HFFc6 (cell line): ENCODE data around the gene NFKBIL1. TPM values are rescaled to one million over a fixed set of nuclear protein-coding genes. Genes with fewer than 3 reads are reported as not detected.

ENCODE experiments used
- DNase-seq: peaks from one replicate; pipeline ENCODE4 v3.0.0-alpha.2; 2018
- H3K27ac Mint-ChIP-seq: 2 replicates; pipeline ENCODE4 v1.8.0; 2020; ENCODE audit warnings: mild to moderate bottlenecking, mixed read lengths
- H3K27me3 Mint-ChIP-seq: 2 replicates; pipeline ENCODE4 v1.8.0; 2021; ENCODE audit warnings: mild to moderate bottlenecking, moderate library complexity, mixed read lengths; ENCODE audit not compliant: insufficient read depth
- H3K36me3 Mint-ChIP-seq: 2 replicates; pipeline ENCODE4 v1.8.0; 2021; ENCODE audit warnings: low read depth, mixed read lengths
- H3K4me1 Mint-ChIP-seq: 2 replicates; pipeline ENCODE4 v1.8.0; 2020; ENCODE audit warnings: low read depth, mixed read lengths
- H3K4me3 Mint-ChIP-seq: 2 replicates; pipeline ENCODE4 v1.8.0; 2020; ENCODE audit warnings: mild to moderate bottlenecking, moderate library complexity, mixed read lengths
- H3K9me3 Mint-ChIP-seq: 2 replicates; pipeline ENCODE4 v1.8.0; 2020; ENCODE audit warnings: mild to moderate bottlenecking, mixed read lengths
- total RNA-seq, 6 experiments: library from RNA; stranded (reverse); fragmentation: NEBNext Ultra II Directional; extraction: Animal tissue kit (Norgen Biotek cat#: 25700); gene quantifications; 2 replicates in 1 of 6; 3 replicates in 5 of 6; pipeline ENCODE4 v1.2.3, GENCODE V29; 2021
- TF ChIP-seq, protein P1 (sequence below): fragments of 200-600 bp; sonication (generic); IDR thresholded peaks from 2 replicates; pipeline ENCODE4 v1.5.0; 2021; ENCODE audit warnings: antibody characterized with exemption, mild to moderate bottlenecking

The NFKBIL1 gene
- total RNA-seq, 6 experiments from 2014 or later: 11.8 to 15.9 (median 13.6) TPM

DNA sequence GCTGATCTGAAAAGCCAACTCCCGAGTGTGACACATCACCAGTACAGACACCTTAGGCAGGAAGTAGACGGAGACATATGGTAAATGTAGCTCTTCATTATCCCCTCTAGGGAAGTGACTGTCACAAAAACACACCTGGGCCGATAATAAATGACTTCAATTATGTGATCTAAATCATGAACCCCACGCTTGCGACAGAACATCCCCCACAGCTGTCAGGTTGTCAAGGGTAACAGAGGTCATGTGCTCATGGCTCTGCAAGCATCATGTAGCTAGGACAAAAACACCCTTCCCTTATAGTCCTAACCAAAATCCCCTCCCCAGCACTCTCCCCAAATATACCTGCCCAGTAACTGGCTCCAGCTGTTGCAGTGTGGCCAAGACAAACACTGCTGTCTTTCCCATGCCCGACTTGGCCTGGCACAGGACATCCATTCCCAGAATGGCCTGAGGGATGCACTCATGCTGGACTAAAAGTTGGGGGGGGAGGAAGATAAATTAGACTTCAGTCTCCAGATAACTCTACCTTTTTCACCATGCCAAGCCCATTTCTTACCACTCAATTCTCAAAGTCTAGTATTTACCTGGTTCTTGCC is 8.5 kb upstream of the NFKBIL1 start:
- Mint-ChIP-seq H3K27me3 (peaks cover 7% of the 10 kb centered on the region), H3K9me3 (no peaks in the 10 kb centered on the region), H3K36me3 (peaks cover 57% of the 10 kb centered on the region), H3K4me1 (peaks cover 29% of the 10 kb centered on the region), H3K27ac (peak overlapping the region; percentile 43), H3K4me3 (peak overlapping the region; percentile 88)
- DNase-seq: no peak
- TF ChIP-seq, protein P1, sequence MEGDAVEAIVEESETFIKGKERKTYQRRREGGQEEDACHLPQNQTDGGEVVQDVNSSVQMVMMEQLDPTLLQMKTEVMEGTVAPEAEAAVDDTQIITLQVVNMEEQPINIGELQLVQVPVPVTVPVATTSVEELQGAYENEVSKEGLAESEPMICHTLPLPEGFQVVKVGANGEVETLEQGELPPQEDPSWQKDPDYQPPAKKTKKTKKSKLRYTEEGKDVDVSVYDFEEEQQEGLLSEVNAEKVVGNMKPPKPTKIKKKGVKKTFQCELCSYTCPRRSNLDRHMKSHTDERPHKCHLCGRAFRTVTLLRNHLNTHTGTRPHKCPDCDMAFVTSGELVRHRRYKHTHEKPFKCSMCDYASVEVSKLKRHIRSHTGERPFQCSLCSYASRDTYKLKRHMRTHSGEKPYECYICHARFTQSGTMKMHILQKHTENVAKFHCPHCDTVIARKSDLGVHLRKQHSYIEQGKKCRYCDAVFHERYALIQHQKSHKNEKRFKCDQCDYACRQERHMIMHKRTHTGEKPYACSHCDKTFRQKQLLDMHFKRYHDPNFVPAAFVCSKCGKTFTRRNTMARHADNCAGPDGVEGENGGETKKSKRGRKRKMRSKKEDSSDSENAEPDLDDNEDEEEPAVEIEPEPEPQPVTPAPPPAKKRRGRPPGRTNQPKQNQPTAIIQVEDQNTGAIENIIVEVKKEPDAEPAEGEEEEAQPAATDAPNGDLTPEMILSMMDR: no peak

DNA sequence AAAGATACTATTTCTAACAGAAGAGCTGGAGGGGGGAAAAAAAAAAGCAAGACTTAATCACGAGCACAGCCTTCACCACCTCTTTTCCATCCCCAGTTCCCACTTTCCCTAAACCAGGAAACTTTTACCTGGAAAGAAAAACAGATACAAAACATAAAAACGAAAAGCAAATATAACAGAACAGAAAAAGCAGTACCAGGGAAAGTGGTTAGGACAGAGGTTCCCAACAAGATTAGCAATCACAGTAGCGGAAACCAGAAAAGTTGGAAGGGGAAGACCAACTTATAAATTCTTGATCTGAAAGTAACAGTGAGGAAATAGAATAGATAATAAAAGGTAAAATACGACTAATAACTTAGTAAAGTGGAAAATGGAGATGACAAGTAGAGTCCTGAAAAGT is 6.8 kb upstream of the NFKBIL1 start:
- Mint-ChIP-seq H3K27ac (peak overlapping the region; percentile 98), H3K9me3 (no peaks in the 10 kb centered on the region), H3K4me3 (peak overlapping the region; percentile 88), H3K36me3 (peaks cover 47% of the 10 kb centered on the region), H3K4me1 (peaks cover 38% of the 10 kb centered on the region), H3K27me3 (peaks cover 4% of the 10 kb centered on the region)
- DNase-seq: no peak
- TF ChIP-seq, protein P1: no peak

DNA sequence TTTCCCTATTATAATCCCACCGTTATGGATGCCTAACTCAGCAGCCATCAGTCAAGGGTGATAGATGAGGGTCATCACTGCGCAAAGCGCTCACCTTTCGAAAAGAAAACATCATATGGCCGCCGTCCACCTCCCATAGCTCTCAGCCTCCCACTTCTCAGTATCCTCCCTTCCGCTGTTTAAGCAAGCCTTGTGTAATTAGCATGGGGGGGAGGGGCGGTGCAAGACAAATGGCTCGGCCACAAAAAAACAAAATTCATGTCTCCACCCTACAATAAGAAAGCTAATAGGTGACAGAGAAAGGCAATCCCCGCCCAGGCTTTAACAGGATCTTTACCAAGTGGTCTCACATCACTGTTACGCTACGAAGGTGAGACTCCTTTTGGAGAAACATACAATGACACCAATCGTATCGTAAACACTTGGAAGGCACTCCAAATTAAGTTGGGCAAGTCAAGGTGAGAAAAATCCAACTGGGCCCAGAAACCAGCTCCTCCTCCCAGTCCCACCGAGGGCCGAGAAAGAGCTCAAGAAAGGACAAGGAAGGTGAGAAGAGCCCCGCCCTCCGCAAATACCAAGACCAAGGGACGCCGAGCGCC is 6.2 kb upstream of the NFKBIL1 start:
- DNase-seq: no peak
- Mint-ChIP-seq H3K27me3 (peaks cover 4% of the 10 kb centered on the region), H3K4me3 (peak overlapping the region; percentile 88), H3K36me3 (peaks cover 42% of the 10 kb centered on the region), H3K9me3 (no peaks in the 10 kb centered on the region), H3K4me1 (peaks cover 43% of the 10 kb centered on the region), H3K27ac (peak overlapping the region; percentile 98)
- TF ChIP-seq, protein P1: no peak

DNA sequence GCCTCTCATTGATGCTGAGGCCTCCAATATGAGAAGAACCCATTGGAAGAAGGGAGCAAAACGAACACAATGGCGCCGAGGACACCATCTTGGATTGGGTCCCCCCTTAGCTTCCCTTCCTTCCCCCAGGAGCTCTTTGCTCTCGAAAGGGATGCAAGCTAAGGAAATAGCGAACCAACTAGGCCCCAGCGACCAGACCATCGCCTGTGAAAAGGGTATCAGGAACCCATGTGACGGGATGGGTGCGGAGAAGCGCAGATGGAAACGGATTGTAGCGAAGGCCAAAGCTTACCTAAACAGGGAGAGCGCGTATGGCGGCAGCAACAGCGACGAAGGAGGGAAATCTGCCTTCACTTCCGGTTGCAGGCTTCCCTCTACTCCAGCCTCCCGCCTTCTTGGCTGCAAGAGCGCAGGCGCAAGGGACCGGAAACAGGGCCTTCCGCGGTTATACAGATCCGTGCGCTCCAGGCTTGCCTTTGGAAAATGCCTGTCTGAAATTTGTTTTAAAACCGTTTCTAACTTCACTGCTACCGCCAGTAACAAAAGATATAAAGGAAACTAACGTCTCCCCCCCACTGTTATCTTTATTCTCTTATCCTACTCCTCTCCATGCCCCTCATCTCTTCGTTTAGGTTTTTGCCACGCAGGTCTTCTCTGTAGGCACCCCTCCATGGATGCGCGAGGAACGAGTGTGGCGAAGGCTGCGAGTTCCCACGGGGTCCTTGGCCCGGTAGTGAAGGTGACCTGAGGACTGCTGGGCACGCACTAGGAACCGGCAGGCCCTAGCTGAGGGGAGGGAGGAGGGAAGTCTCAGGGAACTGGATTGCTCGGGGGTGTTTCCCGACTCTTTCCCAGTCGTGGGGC is 5.5 kb upstream of the NFKBIL1 start, which contains the start of gene DDX39B:
Gene DDX39B (minus strand): TSS at position 346 of the 864 bp plus-strand sequence. CDS start 1,471 bp downstream, outside the sequence.
- Mint-ChIP-seq H3K36me3 (peaks cover 36% of the 10 kb centered on the region), H3K27ac (peak within 1 kb of the TSS; percentile 98), H3K4me3 (peak within 1 kb of the TSS; percentile 88), H3K9me3 (no peaks in the 10 kb centered on the region), H3K27me3 (peaks cover 4% of the 10 kb centered on the region), H3K4me1 (peaks cover 51% of the 10 kb centered on the region)
- TF ChIP-seq, protein P1: no peak
- DNase-seq: peak; percentile 95

DNA sequence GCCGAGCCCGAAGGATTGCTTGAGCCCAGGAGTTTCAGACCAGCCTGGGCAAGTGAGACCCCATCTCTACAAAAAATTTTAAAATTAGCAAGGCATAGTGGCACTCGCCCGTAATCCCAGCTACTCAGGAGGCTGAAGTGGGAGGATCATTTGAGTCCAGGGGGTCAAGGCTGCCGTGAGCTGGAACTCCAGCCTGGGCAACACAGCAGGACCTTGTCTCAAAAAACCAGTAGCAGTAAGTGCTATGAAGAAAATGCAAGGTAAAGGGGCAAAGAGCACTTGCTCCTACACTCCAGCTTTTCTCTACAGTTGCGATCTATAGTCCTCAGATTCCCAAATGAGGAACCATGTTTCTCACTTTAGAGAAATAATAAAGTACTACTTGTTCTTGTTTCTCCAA is 3.8 kb upstream of the NFKBIL1 start:
- Mint-ChIP-seq H3K4me1 (peaks cover 63% of the 10 kb centered on the region), H3K27ac (no peak overlapping the region), H3K27me3 (peaks cover 4% of the 10 kb centered on the region), H3K36me3 (peaks cover 34% of the 10 kb centered on the region), H3K9me3 (no peaks in the 10 kb centered on the region), H3K4me3 (no peak overlapping the region)
- TF ChIP-seq, protein P1: no peak
- no peak for DNase-seq
